Cerebellar nuclear complex (tissue), 1 donor: Measurements from ENCODE around the gene CD44.
"Not testable (repeated sequence)": the region's sequence is repeated elsewhere in the genome, so short reads cannot be mapped to it uniquely, and the experiment has no call there.

Source experiments
- DNase-seq, 2 experiments: peaks; one replicate each; lab custom pipeline; 2025; lab: John Stamatoyannopoulos, UW

Gene CD44

GRCh38 chr11:35138943-35139721, at the start of gene CD44:
CD44 (plus strand) TSS chr11:35139171; CDS start chr11:35139304, 133 bp downstream.
- DNase-seq = no peak

DNA sequence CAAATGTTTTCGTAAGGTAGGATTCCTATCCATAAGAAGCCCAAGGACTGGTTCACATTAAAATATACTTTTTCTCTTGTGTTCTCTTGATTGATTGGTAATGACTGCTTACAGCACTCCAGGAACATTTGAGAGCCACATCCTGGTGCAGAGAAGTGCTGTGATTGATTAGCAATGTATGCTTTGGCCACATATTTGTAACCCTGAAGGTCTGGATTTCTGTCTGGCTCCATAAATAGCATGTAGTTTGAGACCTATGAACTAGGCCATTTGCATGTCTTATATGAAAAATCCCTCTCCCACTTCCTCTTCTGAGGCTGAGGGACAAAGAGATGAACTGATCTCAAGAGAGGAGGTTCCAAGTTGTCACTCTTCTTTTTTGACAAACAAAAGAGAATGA, 49.3 kb upstream of the CD44 start:
- DNase-seq = no peak

GRCh38 chr11:35090125-35090524, 48.8 kb upstream of the CD44 start:
- DNase-seq = no peak

DNA sequence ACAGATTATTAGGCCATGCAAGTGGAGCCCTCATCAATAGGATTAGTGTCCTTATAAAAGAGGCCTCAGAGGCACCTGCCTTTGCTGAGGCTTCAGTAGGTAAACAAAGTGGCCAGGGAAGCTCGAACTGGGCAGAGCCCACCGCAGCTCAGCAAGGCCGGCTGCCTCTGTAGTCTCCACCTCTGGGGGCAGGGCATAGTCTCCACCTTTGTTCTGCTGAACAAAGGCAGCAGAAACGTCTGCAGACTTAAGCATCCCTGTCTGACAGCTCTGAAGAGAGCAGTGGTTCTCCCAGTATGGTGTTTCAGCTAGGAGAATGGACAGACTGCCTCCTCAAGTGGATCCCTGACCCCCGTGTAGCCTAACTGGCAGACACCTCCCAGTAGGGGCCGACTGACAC, 48.0 kb upstream of the CD44 start:
- DNase-seq = not testable (repeated sequence)

- no peak for DNase-seq
Measured at GRCh38 chr11:35096723-35097122, 42.2 kb upstream of the CD44 start.

DNA sequence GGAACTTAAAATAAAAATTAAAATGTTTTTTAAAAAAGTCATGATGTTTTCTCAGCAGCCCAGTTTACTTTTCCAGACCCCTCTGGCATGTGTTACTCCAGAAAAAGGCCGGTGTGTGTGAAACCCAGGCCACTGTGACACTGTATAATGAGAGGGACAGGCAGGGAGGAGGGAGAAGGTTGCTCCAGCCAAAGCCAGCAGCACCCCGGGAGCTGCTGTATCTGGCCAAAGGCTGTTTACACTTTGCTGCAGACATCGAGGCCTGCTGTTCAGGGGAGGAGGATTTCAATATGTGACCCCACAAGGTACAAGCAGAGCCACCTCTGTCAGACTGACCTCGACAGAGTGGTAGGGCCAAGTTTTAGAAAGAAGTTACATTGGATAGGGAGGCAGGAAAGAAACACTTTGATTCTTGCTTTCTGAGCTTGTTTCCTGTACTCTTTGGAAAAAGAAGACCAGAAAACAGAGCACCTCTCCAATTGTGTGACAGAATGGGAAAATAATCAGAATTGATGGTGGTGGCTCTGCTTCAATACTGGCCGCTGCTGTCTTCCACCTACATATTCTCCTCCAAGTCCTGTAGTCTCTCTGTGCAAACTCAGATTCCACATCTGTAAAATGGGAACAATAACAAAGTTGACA, 41.0 kb upstream of the CD44 start:
- DNase-seq = no peak

DNA sequence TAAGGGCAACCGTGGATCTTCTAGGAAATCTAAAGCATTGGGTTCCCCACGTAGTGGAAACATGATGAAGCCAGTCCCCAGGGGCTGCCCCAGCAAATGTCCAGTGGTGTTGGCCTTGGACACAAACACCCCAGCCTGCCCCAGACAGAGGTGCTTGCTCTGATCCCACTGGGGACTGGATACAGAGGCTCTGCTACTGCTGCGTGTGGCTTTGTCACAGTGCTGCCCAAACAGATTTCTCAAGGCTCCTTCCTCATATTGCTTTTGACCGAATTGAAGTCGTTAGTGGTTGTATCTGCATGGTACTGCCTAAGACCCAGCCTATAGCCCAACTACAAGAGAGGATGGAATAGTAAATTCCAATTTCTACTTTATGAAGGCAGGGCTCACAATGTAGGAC, 40.1 kb upstream of the CD44 start:
- no peak for DNase-seq

- no peak for DNase-seq
Measured at GRCh38 chr11:35099278-35100012, 39.5 kb upstream of the CD44 start.

GRCh38 chr11:35100013-35100383, 39.0 kb upstream of the CD44 start:
- no peak for DNase-seq

GRCh38 chr11:35101223-35101622, 37.7 kb upstream of the CD44 start:
- DNase-seq = no peak

- no peak for DNase-seq
Measured at GRCh38 chr11:35102267-35102666, 36.7 kb upstream of the CD44 start.

GRCh38 chr11:35103366-35104208, 35.4 kb upstream of the CD44 start:
- no peak for DNase-seq

GRCh38 chr11:35104655-35105054, 34.3 kb upstream of the CD44 start:
- no peak for DNase-seq

DNA sequence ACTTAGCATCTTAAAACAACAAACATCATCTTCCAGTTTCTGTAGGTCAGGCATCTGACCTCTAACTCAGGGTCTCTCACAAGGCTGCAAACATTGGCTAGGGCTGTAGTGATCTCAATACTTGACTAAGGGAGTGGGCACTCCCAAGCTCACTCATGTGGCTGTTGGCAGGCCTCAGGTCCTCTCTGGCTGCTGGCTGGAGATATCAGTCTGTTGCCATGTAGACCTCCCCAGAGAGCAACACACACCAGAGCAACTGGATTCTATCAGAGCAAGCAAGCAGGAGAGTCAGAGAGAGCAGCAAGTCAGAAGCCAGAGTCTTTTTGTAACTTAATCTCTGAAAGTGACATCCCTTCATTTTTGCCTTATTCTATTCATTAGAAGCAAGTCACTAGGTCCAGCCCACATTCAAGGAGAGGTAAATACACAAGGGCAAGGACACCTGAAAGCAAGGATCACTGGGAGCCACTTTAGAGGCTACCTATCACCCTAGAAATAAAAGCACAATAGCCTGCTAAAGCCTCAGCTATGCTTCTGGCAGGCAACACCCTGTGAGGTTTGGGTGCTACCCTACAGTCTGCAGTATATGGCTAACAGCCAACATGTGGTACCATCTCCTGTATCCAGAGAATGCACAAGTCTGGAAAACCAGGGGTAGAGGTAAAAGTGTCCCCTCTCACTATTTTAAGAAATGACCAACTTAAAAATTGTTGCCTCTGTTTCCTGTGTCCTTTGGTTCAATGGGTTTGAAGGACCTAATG, 33.5 kb upstream of the CD44 start:
- DNase-seq = no peak

GRCh38 chr11:35106595-35106994, 32.4 kb upstream of the CD44 start:
- no peak for DNase-seq

GRCh38 chr11:35107861-35108260, 31.1 kb upstream of the CD44 start:
- DNase-seq = no peak

- DNase-seq = not testable (repeated sequence)
Measured at GRCh38 chr11:35108336-35108735, 30.6 kb upstream of the CD44 start.

GRCh38 chr11:35109041-35109440, 29.9 kb upstream of the CD44 start:
- DNase-seq = no peak

DNA sequence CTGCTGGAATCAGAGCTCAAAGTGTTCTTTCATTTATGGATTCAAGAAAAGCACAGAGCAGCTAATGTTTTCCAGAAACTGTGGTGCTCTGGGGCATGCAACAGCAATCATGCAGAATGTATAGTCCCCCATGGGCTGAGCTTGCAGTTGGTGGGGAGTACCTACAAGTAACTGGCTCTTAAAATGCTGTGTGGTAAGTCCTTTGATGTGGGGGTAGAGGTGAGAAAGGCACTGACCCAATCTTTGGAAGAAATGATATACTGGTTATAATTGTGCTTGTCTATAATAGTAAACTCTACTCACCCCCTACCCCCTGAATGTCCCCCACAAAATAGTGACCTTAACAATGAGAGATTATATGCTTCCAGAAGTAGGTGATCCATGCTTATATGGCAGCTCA, 29.1 kb upstream of the CD44 start:
- no peak for DNase-seq

- no peak for DNase-seq
Measured at GRCh38 chr11:35111161-35112055, 27.6 kb upstream of the CD44 start.
